Pulmonary artery endothelial cell (primary cell): ENCODE results near the gene OAT. TPM values are rescaled to one million over a fixed set of nuclear protein-coding genes. Genes with fewer than 3 reads are reported as not detected.

Source experiments
- DNase-seq: peaks from one replicate; pipeline ENCODE4 v3.0.0-alpha.2; 2011; ENCODE audit warnings: low read depth, low spot score
- total RNA-seq: library from RNA; depleted of rRNA; stranded (reverse); fragments of >200 nt; gene quantifications from 2 replicates; pipeline ENCODE4 v1.2.3, GENCODE V29; 2014

Gene OAT
- total RNA-seq, 1 donor from 2014 or later, result 145 TPM

DNA sequence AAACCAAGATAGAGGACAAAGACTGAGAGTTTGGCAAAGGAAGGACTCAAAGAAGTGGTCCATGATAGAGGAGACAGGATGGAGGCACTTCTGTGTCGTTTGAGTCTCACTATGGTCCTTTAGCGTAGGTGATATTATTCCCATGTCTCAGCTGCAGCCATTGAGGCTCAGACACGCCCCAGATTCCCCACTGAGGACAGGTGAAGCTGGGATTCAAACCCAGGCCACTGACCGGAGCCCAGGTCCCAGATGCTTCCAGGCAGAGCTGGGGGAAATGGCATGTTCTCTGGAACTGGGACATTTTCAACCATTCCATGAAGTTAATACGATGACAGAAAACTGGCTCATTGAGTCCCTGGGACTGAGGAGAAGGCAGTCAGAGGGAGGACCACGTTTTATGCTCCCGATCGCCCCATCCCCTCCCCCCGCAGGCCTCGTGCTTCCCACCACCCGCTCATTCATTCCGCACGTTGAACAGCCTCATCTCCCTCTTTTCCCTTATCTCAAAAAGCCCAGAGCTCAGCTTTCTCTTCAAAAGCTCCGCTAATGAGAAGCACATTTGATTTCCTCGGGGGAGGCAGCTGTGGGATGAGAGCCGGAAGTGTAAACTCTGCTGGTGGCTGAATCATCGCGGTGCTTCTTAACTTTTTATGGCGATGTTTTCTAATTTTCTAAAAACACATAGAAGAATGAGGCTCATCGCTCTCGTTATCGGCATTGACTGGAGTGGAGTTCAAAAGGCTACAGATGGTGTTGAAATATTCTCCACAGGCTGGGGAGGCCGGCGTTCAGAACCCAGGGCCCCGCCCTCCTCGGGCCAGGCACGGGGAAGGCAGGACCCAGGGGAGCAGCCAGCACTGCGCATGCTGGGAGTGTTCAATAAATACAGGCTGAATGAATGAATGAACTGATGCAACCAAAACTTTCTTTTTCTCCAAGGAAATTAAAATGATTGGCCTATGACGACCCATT lies 64.0 kb downstream of the OAT start:
- DNase-seq, result no peak

DNA sequence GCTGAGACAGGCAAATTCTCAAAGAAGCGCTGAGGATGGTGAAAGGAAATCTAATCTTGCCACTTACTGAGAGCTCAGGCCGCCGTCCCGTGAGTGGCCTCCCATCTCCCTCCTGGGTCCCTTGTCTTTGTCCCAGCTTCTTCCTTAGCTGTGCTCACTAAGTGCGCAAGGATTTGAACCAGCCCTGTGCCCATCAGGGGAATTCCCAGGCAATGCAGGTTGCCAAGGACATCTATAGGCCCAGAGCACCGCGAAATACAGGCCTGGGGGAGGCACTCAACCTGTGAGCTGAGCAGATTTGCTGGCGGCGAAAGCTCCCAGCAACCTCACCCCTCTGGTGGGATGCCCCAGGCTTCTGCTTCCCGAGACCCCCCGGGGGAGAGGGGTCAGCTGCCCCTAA lies 64.8 kb downstream of the OAT start:
- no peak for DNase-seq

DNA sequence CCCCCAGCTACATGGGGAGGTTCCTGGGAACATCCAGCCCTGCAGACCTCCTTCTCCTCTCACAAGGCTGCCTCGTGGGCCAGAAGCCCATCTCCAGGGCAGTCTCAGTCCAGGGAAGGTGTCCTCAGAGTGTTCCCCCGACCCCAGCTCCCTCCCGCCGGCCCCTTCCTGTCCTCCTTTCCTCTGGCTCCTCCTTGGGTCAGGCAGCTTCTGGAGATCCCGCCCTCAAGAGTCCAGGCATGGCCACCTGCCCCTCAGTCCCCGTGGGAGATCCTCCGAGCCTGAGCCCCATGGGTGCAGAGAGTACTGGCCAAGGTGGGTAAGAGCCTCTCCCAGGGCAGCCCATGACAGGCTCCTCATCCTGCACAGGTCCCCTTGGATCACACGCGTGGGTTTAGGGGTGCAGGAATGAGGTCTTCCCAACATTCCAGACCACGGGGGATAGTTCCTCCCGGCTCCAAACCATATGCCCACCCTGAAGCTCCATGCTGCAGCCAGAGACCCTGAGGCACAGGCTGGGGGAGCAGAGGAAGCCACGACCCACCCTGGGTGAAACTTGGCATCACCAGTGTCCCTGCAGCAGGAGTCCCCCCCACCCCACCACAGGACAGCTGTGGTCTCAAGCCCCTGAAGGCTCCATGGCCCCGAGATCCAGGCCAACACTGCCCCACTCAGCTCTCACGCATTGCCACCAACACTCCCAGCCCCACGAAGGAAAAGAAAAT lies 65.5 kb downstream of the OAT start:
- DNase-seq, result no peak

- no peak for DNase-seq
These were observed 67.1 kb downstream of the OAT start for GRCh38 chr10:124351481-124352220.

DNA sequence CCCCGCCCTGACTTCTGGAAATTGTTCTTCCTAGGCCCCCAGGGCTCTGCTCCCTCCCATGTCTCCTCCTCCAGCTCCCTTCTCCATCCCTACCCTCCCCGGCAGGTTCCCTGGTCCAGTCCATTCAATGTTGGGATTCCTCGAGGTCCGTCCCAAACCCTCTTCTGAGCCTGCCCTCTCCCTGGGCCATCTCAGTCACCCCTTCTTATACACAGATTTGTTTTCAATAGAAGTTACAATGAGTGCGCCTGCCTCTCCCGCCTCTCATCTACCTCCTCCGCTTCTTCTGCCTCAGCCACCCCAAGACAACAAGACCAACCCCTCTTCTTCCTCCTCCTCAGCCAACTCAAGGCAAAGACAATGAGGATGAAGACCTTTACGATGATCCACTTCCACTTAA lies 67.9 kb downstream of the OAT start:
- no peak for DNase-seq

DNA sequence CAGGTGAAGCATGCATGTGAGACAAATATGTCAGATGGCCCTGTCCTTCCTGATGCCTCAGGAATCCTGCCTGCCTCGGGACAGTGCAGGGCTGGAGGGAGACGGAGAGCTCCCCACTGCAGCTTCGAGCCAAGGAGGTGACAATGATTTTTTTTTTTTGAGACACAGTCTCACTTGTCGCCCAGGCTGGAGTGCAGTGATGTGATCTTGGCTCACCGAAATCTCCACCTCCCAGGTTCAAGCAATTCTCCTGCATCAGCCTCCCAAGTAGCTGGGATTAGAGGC lies 68.8 kb downstream of the OAT start:
- no peak for DNase-seq

DNA sequence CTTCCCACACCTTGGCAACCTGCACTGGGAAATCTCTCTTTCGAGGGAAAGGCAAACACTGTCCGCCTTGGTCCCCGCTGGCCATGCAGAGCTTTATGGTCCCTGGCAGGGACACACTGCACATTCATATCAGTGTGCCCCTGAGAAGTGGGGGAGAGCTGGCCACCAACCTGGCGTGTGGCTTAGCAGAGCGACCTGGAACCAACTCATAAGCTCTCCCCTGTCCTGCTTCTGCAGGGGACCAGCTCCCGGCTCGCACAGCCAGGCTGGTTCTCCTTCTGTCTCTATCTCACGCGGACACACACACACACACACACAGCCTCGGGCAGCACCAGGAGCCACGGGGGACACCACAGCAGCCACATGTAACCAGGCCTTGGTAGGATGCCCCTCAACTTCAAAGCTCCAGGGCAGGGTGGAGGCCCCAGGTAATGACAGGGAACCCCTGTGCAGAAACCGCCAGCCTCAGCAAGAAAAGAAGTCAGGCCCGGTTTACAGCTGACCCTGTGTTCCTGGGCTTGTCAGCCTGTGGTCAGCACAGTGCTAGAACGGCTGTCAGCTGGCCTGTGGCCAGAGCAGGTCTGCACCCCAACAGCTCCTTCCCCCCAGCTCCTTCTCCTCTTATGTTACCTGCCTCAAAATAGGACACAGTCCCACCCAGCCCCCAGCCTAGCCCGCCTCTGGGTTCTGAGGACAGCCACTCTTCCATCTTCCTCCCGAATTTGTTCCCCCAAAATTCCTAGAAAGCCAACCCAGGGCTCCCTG lies 69.3 kb downstream of the OAT start:
- DNase-seq, result no peak

- no peak for DNase-seq
These were observed 69.9 kb downstream of the OAT start for GRCh38 chr10:124348801-124349200.

GRCh38 chr10:124347956-124348355 lies 70.8 kb downstream of the OAT start:
- DNase-seq, result no peak

Other genes starting within 250 kb of the OAT start
- gene NKX1-2, start 31.1 kb upstream of the OAT start, total RNA-seq, result not detected in 2 replicates
- 2.4 and 3.4 TPM in 2 replicates for gene LHPP, start 42.9 kb upstream of the OAT start, total RNA-seq